T-helper 17 cell (primary cell): Measurements from ENCODE around the gene DMXL1. TPM values are rescaled to one million over a fixed set of nuclear protein-coding genes. Genes with fewer than 3 reads are reported as not detected.
"Not testable (repeated sequence)": the region's sequence is repeated elsewhere in the genome, so short reads cannot be mapped to it uniquely, and the experiment has no call there.

Source experiments
- ATAC-seq: fragments of 150-1000 bp; cut with Tn5 transposase; 2 replicates; pipeline ENCODE4 v1.10.0; 2021; ENCODE audit warnings: mild to moderate bottlenecking, moderate library complexity
- DNase-seq, 3 donors: peaks; one replicate each; pipeline versions ENCODE4 v3.0.0 to v3.0.0-alpha.2; 2020 to 2021
- H3K9me3 ChIP-seq: one replicate; pipeline ENCODE4 v1.7.0; 2013; ENCODE audit warnings: low read length, mild to moderate bottlenecking; ENCODE audit not compliant: control insufficient read depth, poor library complexity, severe bottlenecking
- H3K27ac Mint-ChIP-seq: one replicate; pipeline ENCODE4 v1.8.0; 2022; ENCODE audit warnings: mild to moderate bottlenecking, moderate library complexity, mixed read lengths
- H3K27me3 Mint-ChIP-seq: one replicate; pipeline ENCODE4 v1.8.0; 2022; ENCODE audit warnings: mixed read lengths
- H3K36me3 Mint-ChIP-seq: one replicate; pipeline ENCODE4 v1.8.0; 2022; ENCODE audit warnings: low read depth, mixed read lengths
- H3K4me1 Mint-ChIP-seq: one replicate; pipeline ENCODE4 v1.8.0; 2022; ENCODE audit warnings: mild to moderate bottlenecking, mixed read lengths
- H3K4me3 Mint-ChIP-seq: one replicate; pipeline ENCODE4 v1.8.0; 2022; ENCODE audit warnings: mild to moderate bottlenecking, moderate library complexity, mixed read lengths
- total RNA-seq, 4 donors: library from RNA in 2 of 4; stranded (reverse) in 2 of 4; gene quantifications; one replicate each; pipeline ENCODE4 v1.2.3 and lab custom pipeline; 2022 to 2026

DMXL1 gene
- total RNA-seq, 2 donors from 2014 or later: 28.9 to 38.3 TPM

GRCh38 chr5:119120893-119121292 lies 50.0 kb downstream of the DMXL1 start:
- DNase-seq (no peak), ATAC-seq (no peak)
- Mint-ChIP-seq H3K27ac (peak overlapping the region; percentile 21), H3K36me3 (peaks cover 5% of the 10 kb centered on the region), H3K27me3 (no peaks in the 10 kb centered on the region), H3K4me3 (no peak overlapping the region), H3K4me1 (peaks cover 4% of the 10 kb centered on the region)
- H3K9me3 ChIP-seq: no peaks in the 10 kb centered on the region

GRCh38 chr5:119122474-119122873 lies 51.6 kb downstream of the DMXL1 start:
- not testable (repeated sequence) for H3K27ac Mint-ChIP-seq, H3K9me3 ChIP-seq, ATAC-seq, DNase-seq, H3K4me3 Mint-ChIP-seq, H3K4me1 Mint-ChIP-seq, H3K27me3 Mint-ChIP-seq, H3K36me3 Mint-ChIP-seq

GRCh38 chr5:119123280-119123679 lies 52.4 kb downstream of the DMXL1 start:
- Mint-ChIP-seq H3K4me1 (peaks cover 2% of the 10 kb centered on the region), H3K27ac (no peak overlapping the region)

GRCh38 chr5:119129770-119130169 lies 58.9 kb downstream of the DMXL1 start:
- no peak overlapping the region for H3K4me3 Mint-ChIP-seq
- no peak overlapping the region for H3K27ac Mint-ChIP-seq
- H3K27me3 Mint-ChIP-seq: no peaks in the 10 kb centered on the region
- DNase-seq (no peak), ATAC-seq (no peak)
- H3K9me3 ChIP-seq: no peaks in the 10 kb centered on the region
- peaks cover 2% of the 10 kb centered on the region for H3K4me1 Mint-ChIP-seq
- peaks cover 3% of the 10 kb centered on the region for H3K36me3 Mint-ChIP-seq

More at GRCh38 chr5:119123280-119123679, 52.4 kb downstream of the DMXL1 start:
- Mint-ChIP-seq H3K36me3 (peaks cover 2% of the 10 kb centered on the region), H3K4me3 (no peak overlapping the region), H3K27me3 (no peaks in the 10 kb centered on the region)
- ATAC-seq (no peak), DNase-seq (no peak)
- H3K9me3 ChIP-seq: no peaks in the 10 kb centered on the region

- peaks cover 3% of the 10 kb centered on the region for H3K36me3 Mint-ChIP-seq
Observed at GRCh38 chr5:119131530-119132304, 60.8 kb downstream of the DMXL1 start.

GRCh38 chr5:119135743-119136142 lies 64.9 kb downstream of the DMXL1 start:
- DNase-seq, H3K9me3 ChIP-seq, H3K36me3 Mint-ChIP-seq, H3K4me3 Mint-ChIP-seq, H3K4me1 Mint-ChIP-seq, H3K27ac Mint-ChIP-seq, H3K27me3 Mint-ChIP-seq, ATAC-seq: not testable (repeated sequence)

More at GRCh38 chr5:119131530-119132304, 60.8 kb downstream of the DMXL1 start:
- Mint-ChIP-seq H3K4me1 (peaks cover 2% of the 10 kb centered on the region), H3K27me3 (no peaks in the 10 kb centered on the region), H3K4me3 (no peak overlapping the region), H3K27ac (no peak overlapping the region)
- ATAC-seq (no peak), DNase-seq (no peak)
- no peaks in the 10 kb centered on the region for H3K9me3 ChIP-seq

- ATAC-seq (no peak), DNase-seq (no peak)
- H3K9me3 ChIP-seq: no peaks in the 10 kb centered on the region
- H3K4me3 Mint-ChIP-seq: no peak overlapping the region
- peaks cover 2% of the 10 kb centered on the region for H3K4me1 Mint-ChIP-seq
- H3K36me3 Mint-ChIP-seq: peaks cover 3% of the 10 kb centered on the region
- no peaks in the 10 kb centered on the region for H3K27me3 Mint-ChIP-seq
- H3K27ac Mint-ChIP-seq: no peak overlapping the region
Observed at GRCh38 chr5:119136666-119137318, 65.9 kb downstream of the DMXL1 start.

GRCh38 chr5:119153629-119154028 lies 82.7 kb downstream of the DMXL1 start:
- Mint-ChIP-seq H3K36me3 (peaks cover 19% of the 10 kb centered on the region), H3K4me3 (no peak overlapping the region), H3K4me1 (no peaks in the 10 kb centered on the region), H3K27me3 (no peaks in the 10 kb centered on the region), H3K27ac (no peak overlapping the region)
- no peak for ATAC-seq
- no peaks in the 10 kb centered on the region for H3K9me3 ChIP-seq
- DNase-seq: no peak

- Mint-ChIP-seq H3K27ac (no peak overlapping the region), H3K4me1 (no peaks in the 10 kb centered on the region), H3K36me3 (peaks cover 17% of the 10 kb centered on the region), H3K4me3 (no peak overlapping the region), H3K27me3 (no peaks in the 10 kb centered on the region)
- DNase-seq: no peak
- no peak for ATAC-seq
- no peaks in the 10 kb centered on the region for H3K9me3 ChIP-seq
Observed at GRCh38 chr5:119158144-119158543, 87.3 kb downstream of the DMXL1 start.

GRCh38 chr5:119161430-119161829 lies 90.5 kb downstream of the DMXL1 start:
- no peak for DNase-seq
- H3K9me3 ChIP-seq: no peaks in the 10 kb centered on the region
- H3K36me3 Mint-ChIP-seq: peaks cover 13% of the 10 kb centered on the region
- H3K27me3 Mint-ChIP-seq: no peaks in the 10 kb centered on the region
- ATAC-seq: no peak
- H3K4me3 Mint-ChIP-seq: no peak overlapping the region
- no peak overlapping the region for H3K27ac Mint-ChIP-seq
- H3K4me1 Mint-ChIP-seq: no peaks in the 10 kb centered on the region

GRCh38 chr5:119166026-119166425 lies 95.1 kb downstream of the DMXL1 start:
- H3K36me3 Mint-ChIP-seq: peaks cover 8% of the 10 kb centered on the region

GRCh38 chr5:119168401-119168800 lies 97.5 kb downstream of the DMXL1 start:
- no peaks in the 10 kb centered on the region for H3K9me3 ChIP-seq
- Mint-ChIP-seq H3K4me3 (peak overlapping the region; percentile 25), H3K27me3 (no peaks in the 10 kb centered on the region), H3K27ac (peak overlapping the region; percentile 77), H3K36me3 (peaks cover 8% of the 10 kb centered on the region), H3K4me1 (peaks cover 3% of the 10 kb centered on the region)
- no peak for ATAC-seq
- no peak for DNase-seq

More at GRCh38 chr5:119166026-119166425, 95.1 kb downstream of the DMXL1 start:
- Mint-ChIP-seq H3K4me1 (peaks cover 3% of the 10 kb centered on the region), H3K27me3 (no peaks in the 10 kb centered on the region), H3K27ac (no peak overlapping the region), H3K4me3 (no peak overlapping the region)
- H3K9me3 ChIP-seq: no peaks in the 10 kb centered on the region
- no peak for ATAC-seq
- no peak for DNase-seq

- Mint-ChIP-seq H3K4me3 (no peak overlapping the region), H3K4me1 (peaks cover 7% of the 10 kb centered on the region), H3K27me3 (no peaks in the 10 kb centered on the region)
Observed at GRCh38 chr5:119171686-119172085, 100.8 kb downstream of the DMXL1 start.

More at GRCh38 chr5:119171686-119172085, 100.8 kb downstream of the DMXL1 start:
- peaks cover 5% of the 10 kb centered on the region for H3K36me3 Mint-ChIP-seq
- ATAC-seq (no peak), DNase-seq (no peak)
- H3K9me3 ChIP-seq: no peaks in the 10 kb centered on the region
- H3K27ac Mint-ChIP-seq: no peak overlapping the region
